Fibroblast of lung (primary cell): ENCODE measurements around the gene CAMTA1. TPM values are rescaled to one million over a fixed set of nuclear protein-coding genes. Genes with fewer than 3 reads are reported as not detected.

Experiments
- DNase-seq, 2 donors: peaks; one replicate each; pipeline versions ENCODE4 v3.0.0 to v3.0.0-alpha.2; 2010; ENCODE audit warnings: low read depth in 2 of 2
- H2AFZ ChIP-seq: 2 replicates; pipeline ENCODE4 v1.5.1; 2012; ENCODE audit warnings: low read length, control low read depth, inconsistent platforms
- H3K27ac ChIP-seq: 2 replicates; pipeline ENCODE4 v1.5.1; 2011; ENCODE audit warnings: low read length, control low read depth; ENCODE audit not compliant: insufficient read depth
- H3K27me3 ChIP-seq: 2 replicates; pipeline ENCODE4 v1.5.1; 2011; ENCODE audit warnings: mild to moderate bottlenecking, low read length; ENCODE audit not compliant: control insufficient read depth, insufficient read depth
- H3K36me3 ChIP-seq: 2 replicates; pipeline ENCODE4 v1.5.1; 2011; ENCODE audit warnings: low read length; ENCODE audit not compliant: control insufficient read depth, insufficient read depth
- H3K4me1 ChIP-seq: 2 replicates; pipeline ENCODE4 v1.5.1; 2011; ENCODE audit warnings: low read length; ENCODE audit not compliant: control insufficient read depth, insufficient read depth; ENCODE audit errors: extremely low read depth
- H3K4me2 ChIP-seq: 2 replicates; pipeline ENCODE4 v1.5.1; 2011; ENCODE audit warnings: low read length, control low read depth; ENCODE audit not compliant: insufficient read depth; ENCODE audit errors: extremely low read depth
- H3K4me3 ChIP-seq, 4 experiments: fragments of 200-600 bp in 1 of 4; sonication (generic) in 1 of 4; replicated peaks in 1 of 4; 2 replicates each; pipeline ENCODE4 v1.5.1; 2011 to 2016; ENCODE audit warnings: low read length in 4 of 4, low read depth in 3 of 4, mild to moderate bottlenecking in 3 of 4, control low read depth in 2 of 4, inconsistent platforms in 1 of 4, mixed read lengths in 1 of 4; ENCODE audit not compliant: insufficient read depth in 1 of 4; ENCODE audit errors: control extremely low read depth in 1 of 4
- H3K79me2 ChIP-seq: 2 replicates; pipeline ENCODE4 v1.5.1; 2012; ENCODE audit warnings: mild to moderate bottlenecking, low read length, inconsistent platforms; ENCODE audit not compliant: control insufficient read depth, insufficient read depth
- H3K9ac ChIP-seq: 2 replicates; pipeline ENCODE4 v1.5.1; 2011; ENCODE audit warnings: mild to moderate bottlenecking, low read length, control low read depth; ENCODE audit not compliant: insufficient read depth
- H3K9me3 ChIP-seq: 2 replicates; pipeline ENCODE4 v1.5.1; 2012; ENCODE audit warnings: low read depth, low read length; ENCODE audit not compliant: control insufficient read depth, insufficient read depth
- H4K20me1 ChIP-seq: 2 replicates; pipeline ENCODE4 v1.5.1; 2011; ENCODE audit warnings: low read length; ENCODE audit not compliant: control insufficient read depth, insufficient read depth; ENCODE audit errors: extremely low read depth
- CTCF ChIP-seq, 2 donors: IDR thresholded peaks in 1 of 2; conservative IDR thresholded peaks in 1 of 2; 1 replicate in 1 of 2; 2 replicates in 1 of 2; pipeline ENCODE4 v1.5.1; 2011 to 2012; ENCODE audit warnings: low read length in 2 of 2, control low read depth in 1 of 2, inconsistent platforms in 1 of 2, low read depth in 1 of 2, mild to moderate bottlenecking in 1 of 2
- EZH2 ChIP-seq: IDR thresholded peaks from 2 replicates; pipeline ENCODE4 v1.5.1; 2012; ENCODE audit warnings: low read length, control low read depth, mild to moderate bottlenecking; ENCODE audit errors: missing control alignments
- polyA plus RNA-seq, 2 donors: library from polyadenylated mRNA; depleted of rRNA in 1 of 2; stranded (reverse) in 1 of 2; unstranded in 1 of 2; fragments of >200 nt; gene quantifications; 2 replicates each; pipeline ENCODE4 v1.2.1, GENCODE V29; 2011 to 2012; ENCODE audit warnings: missing spikeins in 1 of 2
- total RNA-seq: library from RNA; depleted of rRNA; stranded (reverse); fragments of >200 nt; gene quantifications from 2 replicates; pipeline ENCODE4 v1.2.1, GENCODE V29; 2014

The CAMTA1 gene
- total and polyA plus RNA-seq, 2 donors (not counting 1 experiment from before 2014, with no cell fraction given) = 47.6 to 86.0 TPM

DNA sequence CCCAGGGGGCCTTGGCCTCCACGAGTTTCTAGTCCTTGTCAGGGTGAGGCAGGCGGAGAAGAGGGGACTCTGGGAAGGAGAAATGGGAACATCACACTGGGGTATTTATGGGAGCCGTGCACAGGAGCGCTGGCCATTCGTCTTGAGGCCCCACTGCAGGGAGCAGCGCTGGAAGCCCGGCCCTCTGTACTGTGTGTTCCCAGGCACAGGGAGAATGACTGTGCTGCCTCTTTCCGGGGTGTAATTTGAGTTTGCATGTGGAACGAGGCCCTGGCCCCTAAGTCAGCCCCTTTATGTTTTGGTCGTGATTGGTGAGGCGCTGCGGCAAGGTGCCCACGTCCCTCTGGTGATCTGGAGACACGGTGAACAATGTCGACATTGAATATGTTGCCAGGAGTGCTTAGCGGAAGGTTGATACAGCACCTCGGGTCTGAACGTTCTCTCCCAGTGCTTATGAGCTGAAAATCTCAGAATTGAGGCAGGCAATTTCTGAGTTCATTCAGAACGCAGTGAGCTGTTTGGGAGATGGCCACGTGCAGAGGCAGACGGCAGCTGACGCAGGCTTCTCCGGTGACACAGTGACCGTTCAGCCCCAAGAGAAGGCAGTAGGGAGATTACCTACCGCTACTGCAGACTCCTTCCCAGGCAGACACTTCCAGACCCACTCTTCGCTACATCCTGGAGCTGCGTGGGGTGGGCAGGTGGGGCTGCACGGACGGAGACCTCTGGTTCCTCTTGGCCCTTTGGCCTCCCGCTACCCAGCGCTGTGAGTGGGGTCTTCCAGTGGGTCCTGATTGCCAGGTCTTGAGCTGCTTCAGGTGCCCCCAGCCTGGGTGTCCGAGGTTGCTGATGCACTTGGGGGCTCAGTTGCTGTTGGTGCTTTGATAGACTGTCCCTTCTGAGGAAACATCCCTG lies 265.8 kb downstream of the CAMTA1 start:
- no peak for DNase-seq
- H3K9ac ChIP-seq = no peak overlapping the region
- H3K79me2 ChIP-seq = no peaks in the 10 kb centered on the region
- no peaks in the 10 kb centered on the region for H4K20me1 ChIP-seq
- no peak overlapping the region for H3K27ac ChIP-seq
- no peak overlapping the region for H3K4me2 ChIP-seq
- no peaks in the 10 kb centered on the region for H3K27me3 ChIP-seq
- H3K36me3 ChIP-seq = no peaks in the 10 kb centered on the region
- no peak overlapping the region for H3K4me3 ChIP-seq
- H3K9me3 ChIP-seq = no peaks in the 10 kb centered on the region
- no peak overlapping the region for H2AFZ ChIP-seq
- H3K4me1 ChIP-seq = no peaks in the 10 kb centered on the region
- TF ChIP-seq EZH2 = no peak
- TF ChIP-seq CTCF (conservative IDR thresholded peaks at IDR 0.05 in 1 of 2, IDR thresholded peaks at IDR 0.05 in 1 of 2; ENCODE audit: low read depth in 1 of 2, low read length in 2 of 2) = no peak

DNA sequence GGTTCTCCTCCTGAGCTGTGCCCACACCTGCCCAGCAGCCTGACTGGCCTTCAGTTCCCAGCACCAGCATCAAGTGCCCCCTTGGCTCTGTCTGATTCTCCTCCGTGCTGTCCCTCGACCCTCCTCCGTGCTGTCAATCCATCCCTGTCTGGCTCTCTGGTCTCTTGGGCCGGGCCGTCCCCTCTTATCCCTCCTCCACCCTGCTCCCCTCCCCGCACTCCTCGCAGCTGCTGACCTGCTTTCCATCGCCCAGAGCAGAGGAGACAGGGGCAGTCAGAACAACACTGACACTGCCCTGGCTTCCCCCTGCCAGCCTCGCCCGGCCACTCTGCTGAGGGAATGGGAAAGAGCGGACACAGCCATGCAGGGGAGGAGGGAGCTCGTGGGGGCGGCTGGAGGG lies 267.4 kb downstream of the CAMTA1 start:
- no peaks in the 10 kb centered on the region for H3K79me2 ChIP-seq
- no peak for DNase-seq

More for the DNA sequence above, 267.4 kb downstream of the CAMTA1 start:
- no peak overlapping the region for H2AFZ ChIP-seq
- no peaks in the 10 kb centered on the region for H3K36me3 ChIP-seq
- H4K20me1 ChIP-seq = no peaks in the 10 kb centered on the region
- no peaks in the 10 kb centered on the region for H3K27me3 ChIP-seq
- no peak overlapping the region for H3K9ac ChIP-seq
- no peaks in the 10 kb centered on the region for H3K9me3 ChIP-seq
- no peak for TF ChIP-seq CTCF (conservative IDR thresholded peaks at IDR 0.05 in 1 of 2, IDR thresholded peaks at IDR 0.05 in 1 of 2; ENCODE audit: low read depth in 1 of 2, low read length in 2 of 2)
- no peak for TF ChIP-seq EZH2
- no peak overlapping the region for H3K4me2 ChIP-seq
- no peak overlapping the region for H3K4me3 ChIP-seq
- H3K27ac ChIP-seq = no peak overlapping the region
- no peaks in the 10 kb centered on the region for H3K4me1 ChIP-seq
